Astrocyte (in vitro differentiated cells and primary cell): Measurements from ENCODE around the gene NPIPA5.
"Not testable (repeated sequence)": the region's sequence is repeated elsewhere in the genome, so short reads cannot be mapped to it uniquely, and the experiment has no call there.

Source experiments
- CTCF ChIP-seq: IDR thresholded peaks from 2 replicates; pipeline ENCODE4 v1.5.1; 2011; ENCODE audit warnings: low read depth, mild to moderate bottlenecking, inconsistent platforms, low read length, moderate library complexity; ENCODE audit not compliant: insufficient read depth
- EZH2 ChIP-seq: IDR thresholded peaks from 2 replicates; pipeline ENCODE4 v1.6.1; 2012; ENCODE audit warnings: mild to moderate bottlenecking, low read length, inconsistent platforms; ENCODE audit not compliant: insufficient read depth

GRCh38 chr16:15382810-15383209, 4.7 kb upstream of the NPIPA5 start:
- TF ChIP-seq CTCF, EZH2: not testable (repeated sequence)
